CD4-positive, alpha-beta T cell treated with Interleukin-1 beta for 1 hour (primary cell): ENCODE measurements around the gene TESPA1.
"Not testable (repeated sequence)": the region's sequence is repeated elsewhere in the genome, so short reads cannot be mapped to it uniquely, and the experiment has no call there.

Source experiments
- DNase-seq, 2 donors: peaks; one replicate each; pipeline ENCODE4 v3.0.0-alpha.2; 2020 to 2022

Gene TESPA1

GRCh38 chr12:54984658-54985376 lies at the start of gene TESPA1:
Gene TESPA1 (minus strand): TSS chr12:54984762. CDS start chr12:54974562, 10,200 bp downstream.
- DNase-seq = peak; percentile 88 to 89

- no peak for DNase-seq
These were observed 49.7 kb upstream of the TESPA1 start for GRCh38 chr12:55034218-55034617.

GRCh38 chr12:55025508-55025907 lies 40.9 kb upstream of the TESPA1 start:
- no peak for DNase-seq

- no peak for DNase-seq
These were observed 40.0 kb upstream of the TESPA1 start for GRCh38 chr12:55024575-55024974.

- peak; percentile 8 to 30 for DNase-seq
These were observed 35.2 kb upstream of the TESPA1 start, which contains the start of gene NEUROD4 for GRCh38 chr12:55019784-55020183. Gene NEUROD4 (plus strand): TSS chr12:55019974. CDS start chr12:55026440, 6,466 bp downstream.

- DNase-seq = no peak
These were observed 32.9 kb upstream of the TESPA1 start for GRCh38 chr12:55017416-55017925.

- DNase-seq = no peak
These were observed 24.5 kb upstream of the TESPA1 start for GRCh38 chr12:55008944-55009585.

- no peak for DNase-seq
These were observed 17.8 kb upstream of the TESPA1 start for GRCh38 chr12:55002355-55002754.

GRCh38 chr12:55001198-55001868 lies 16.8 kb upstream of the TESPA1 start:
- DNase-seq = no peak

GRCh38 chr12:54998958-54999510 lies 14.5 kb upstream of the TESPA1 start:
- no peak for DNase-seq

- no peak for DNase-seq
These were observed 13.5 kb upstream of the TESPA1 start for GRCh38 chr12:54997929-54998522.

GRCh38 chr12:54996205-54996604 lies 11.6 kb upstream of the TESPA1 start:
- no peak for DNase-seq

- DNase-seq = peak; percentile 59 to 80
These were observed 8.7 kb upstream of the TESPA1 start for GRCh38 chr12:54993181-54993835.

GRCh38 chr12:54991991-54992375 lies 7.4 kb upstream of the TESPA1 start:
- no peak for DNase-seq

- DNase-seq = peak; percentile 17 to 48
These were observed 6.8 kb upstream of the TESPA1 start for GRCh38 chr12:54991161-54991990.

- no peak for DNase-seq
These were observed 5.3 kb upstream of the TESPA1 start for GRCh38 chr12:54989829-54990228.

- no peak for DNase-seq
These were observed 4.0 kb upstream of the TESPA1 start for GRCh38 chr12:54988402-54989054.

- no peak for DNase-seq
These were observed 3.2 kb upstream of the TESPA1 start for GRCh38 chr12:54987611-54988231.

- DNase-seq = not testable (repeated sequence)
These were observed 2.2 kb upstream of the TESPA1 start for GRCh38 chr12:54986773-54987172.

GRCh38 chr12:54983536-54984101 lies 943 bp downstream of the TESPA1 start:
- DNase-seq = peak in 1 of 2 donors; percentile 51
